ENCODE data around the gene TRIOBP.

GRCh38 chr22:37710675-37711074 lies 13.8 kb downstream of the TRIOBP start:
- TF ChIP-seq, protein P1, sequence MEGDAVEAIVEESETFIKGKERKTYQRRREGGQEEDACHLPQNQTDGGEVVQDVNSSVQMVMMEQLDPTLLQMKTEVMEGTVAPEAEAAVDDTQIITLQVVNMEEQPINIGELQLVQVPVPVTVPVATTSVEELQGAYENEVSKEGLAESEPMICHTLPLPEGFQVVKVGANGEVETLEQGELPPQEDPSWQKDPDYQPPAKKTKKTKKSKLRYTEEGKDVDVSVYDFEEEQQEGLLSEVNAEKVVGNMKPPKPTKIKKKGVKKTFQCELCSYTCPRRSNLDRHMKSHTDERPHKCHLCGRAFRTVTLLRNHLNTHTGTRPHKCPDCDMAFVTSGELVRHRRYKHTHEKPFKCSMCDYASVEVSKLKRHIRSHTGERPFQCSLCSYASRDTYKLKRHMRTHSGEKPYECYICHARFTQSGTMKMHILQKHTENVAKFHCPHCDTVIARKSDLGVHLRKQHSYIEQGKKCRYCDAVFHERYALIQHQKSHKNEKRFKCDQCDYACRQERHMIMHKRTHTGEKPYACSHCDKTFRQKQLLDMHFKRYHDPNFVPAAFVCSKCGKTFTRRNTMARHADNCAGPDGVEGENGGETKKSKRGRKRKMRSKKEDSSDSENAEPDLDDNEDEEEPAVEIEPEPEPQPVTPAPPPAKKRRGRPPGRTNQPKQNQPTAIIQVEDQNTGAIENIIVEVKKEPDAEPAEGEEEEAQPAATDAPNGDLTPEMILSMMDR (conservative IDR thresholded peaks at IDR 0.05; ENCODE audit: low read depth, low read length), result no peak
- TF ChIP-seq EZH2 (IDR thresholded peaks at IDR 0.05; ENCODE audit: borderline replicate concordance, low read depth, low read length, poor library complexity, severe bottlenecking), result no peak
